Fibroblast of skin of left biceps (primary cell): ENCODE data around the gene BORA.
A peak's percentile ranks its signal among the peaks of the same experiment; 100 is the strongest.
"Not testable (repeated sequence)": the region's sequence is repeated elsewhere in the genome, so short reads cannot be mapped to it uniquely, and the experiment has no call there.

Experiments
- DNase-seq, 2 experiments: peaks; one replicate each; pipeline ENCODE4 v3.0.0-alpha.2; 2013; ENCODE audit warnings: low read depth in 2 of 2

The BORA gene

GRCh38 chr13:72727417-72728289 is at the start of gene BORA, which contains the start of gene MZT1:
Gene BORA (plus strand): TSS chr13:72727923. CDS start chr13:72728941, 1,018 bp downstream.
Gene MZT1 (minus strand): TSS chr13:72727629. CDS start chr13:72727602, 27 bp downstream.
- DNase-seq, result peak; percentile 90 to 92

GRCh38 chr13:72678312-72678711 is 49.4 kb upstream of the BORA start:
- no peak for DNase-seq

GRCh38 chr13:72680353-72680752 is 47.4 kb upstream of the BORA start:
- DNase-seq, result no peak

GRCh38 chr13:72686766-72687165 is 41.0 kb upstream of the BORA start:
- no peak for DNase-seq

- DNase-seq, result no peak
These were observed 38.5 kb upstream of the BORA start for GRCh38 chr13:72689181-72689696.

- DNase-seq, result no peak
These were observed 34.7 kb upstream of the BORA start for GRCh38 chr13:72692884-72693514.

- no peak for DNase-seq
These were observed 33.9 kb upstream of the BORA start for GRCh38 chr13:72693832-72694231.

GRCh38 chr13:72694314-72694713 is 33.4 kb upstream of the BORA start:
- DNase-seq, result no peak

GRCh38 chr13:72696579-72696978 is 31.1 kb upstream of the BORA start:
- no peak for DNase-seq

- DNase-seq, result no peak
These were observed 29.6 kb upstream of the BORA start for GRCh38 chr13:72698164-72698563.

GRCh38 chr13:72700509-72700908 is 27.2 kb upstream of the BORA start:
- DNase-seq, result no peak

GRCh38 chr13:72716776-72717175 is 10.9 kb upstream of the BORA start:
- DNase-seq, result no peak

GRCh38 chr13:72726185-72726584 is 1.5 kb upstream of the BORA start:
- not testable (repeated sequence) for DNase-seq

- no peak for DNase-seq
These were observed 852 bp upstream of the BORA start for GRCh38 chr13:72726726-72727416.

GRCh38 chr13:72728290-72728605 is 525 bp downstream of the BORA start:
- no peak for DNase-seq

GRCh38 chr13:72737033-72737432 is 9.3 kb downstream of the BORA start:
- DNase-seq, result no peak

GRCh38 chr13:72740015-72740414 is 12.3 kb downstream of the BORA start:
- DNase-seq, result no peak

GRCh38 chr13:72745260-72745659 is 17.5 kb downstream of the BORA start:
- DNase-seq, result no peak

- no peak for DNase-seq
These were observed 23.5 kb downstream of the BORA start for GRCh38 chr13:72751220-72751619.

GRCh38 chr13:72754111-72754510 is 26.4 kb downstream of the BORA start:
- DNase-seq, result no peak

GRCh38 chr13:72757792-72758535 is 30.2 kb downstream of the BORA start:
- DNase-seq, result no peak

- DNase-seq, result no peak
These were observed 32.5 kb downstream of the BORA start for GRCh38 chr13:72760189-72760588.
